Fibroblast of villous mesenchyme (primary cell): ENCODE results near the gene KRT15. TPM values are rescaled to one million over a fixed set of nuclear protein-coding genes. Genes with fewer than 3 reads are reported as not detected.
A peak's percentile ranks its signal among the peaks of the same experiment; 100 is the strongest.

ENCODE experiments used
- DNase-seq: peaks from one replicate; pipeline ENCODE4 v3.0.0-alpha.2; 2010; ENCODE audit warnings: low read depth
- H3K4me3 ChIP-seq: 2 replicates; pipeline ENCODE4 v1.5.1; 2011; ENCODE audit warnings: low read depth, mild to moderate bottlenecking, low read length
- CTCF ChIP-seq: IDR thresholded peaks from 2 replicates; pipeline ENCODE4 v1.5.1; 2012; ENCODE audit warnings: low read depth, mild to moderate bottlenecking, low read length; ENCODE audit not compliant: insufficient read depth
- total RNA-seq: library from RNA; depleted of rRNA; stranded (reverse); fragments of >200 nt; gene quantifications from 2 replicates; pipeline ENCODE4 v1.2.3, GENCODE V29; 2012

Gene KRT15
- total RNA-seq, 1 donor, result 0.43 TPM

GRCh38 chr17:41483991-41484826 lies 34.5 kb downstream of the KRT15 start:
- TF ChIP-seq CTCF, result no peak
- DNase-seq, result peak; percentile 74
- no peak overlapping the region for H3K4me3 ChIP-seq

GRCh38 chr17:41483531-41483930 lies 35.2 kb downstream of the KRT15 start:
- TF ChIP-seq CTCF, result no peak
- DNase-seq, result peak; percentile 25
- H3K4me3 ChIP-seq, result no peak overlapping the region

GRCh38 chr17:41481036-41481435 lies 37.7 kb downstream of the KRT15 start, which contains the start of gene KRT35:
TSS of gene KRT35 (minus strand) at chr17:41481151. CDS start at chr17:41481097, 54 bp downstream.
- DNase-seq, result no peak
- no peak within 1 kb of the TSS for H3K4me3 ChIP-seq
- no peak for TF ChIP-seq CTCF

GRCh38 chr17:41480581-41480980 lies 38.1 kb downstream of the KRT15 start:
- no peak for TF ChIP-seq CTCF
- no peak overlapping the region for H3K4me3 ChIP-seq
- DNase-seq, result no peak

GRCh38 chr17:41480136-41480535 lies 38.6 kb downstream of the KRT15 start:
- no peak for DNase-seq
- no peak overlapping the region for H3K4me3 ChIP-seq
- no peak for TF ChIP-seq CTCF

- H3K4me3 ChIP-seq, result no peak overlapping the region
- DNase-seq, result no peak
- no peak for TF ChIP-seq CTCF
Measured at GRCh38 chr17:41478237-41478636, 40.5 kb downstream of the KRT15 start.
